ENCODE data around the gene ACKR3. TPM values are rescaled to one million over a fixed set of nuclear protein-coding genes. Genes with fewer than 3 reads are reported as not detected.

The ACKR3 gene
- total and polyA plus RNA-seq, 2 of the 4 experiments (the other 2 are of a cell fraction) = not detected

- Histone ChIP-seq H2AFZ (replicated peaks; ENCODE audit: low read length, poor library complexity) (no peak overlapping the region), H2BK15ac (ENCODE audit: low read depth, low read length) (no peak overlapping the region), H4K8ac (ENCODE audit: low read depth in 2 of 2, low read length in 2 of 2) (no peak overlapping the region), H3K27ac (ENCODE audit: insufficient read depth, low read length) (no peak overlapping the region), H3K23ac (ENCODE audit: low read depth, low read length) (no peak overlapping the region), H4K5ac (ENCODE audit: low read depth, low read length) (no peak overlapping the region), H3K27me3 (ENCODE audit: control insufficient read depth, insufficient read depth, low read length) (peaks cover 16% of the 10 kb centered on the region), H3K4ac (ENCODE audit: low read depth, low read length) (no peak overlapping the region), H3K9me3 (ENCODE audit: control insufficient read depth, insufficient read depth, low read length) (no peaks in the 10 kb centered on the region; the same call in 1 of the 2 replicates), H3K9ac (ENCODE audit: low read depth, low read length) (no peak overlapping the region), H3K14ac (replicated peaks; ENCODE audit: low read depth, low read length) (no peak overlapping the region), H4K20me1 (ENCODE audit: insufficient read depth, low read length) (no peaks in the 10 kb centered on the region), H2BK5ac (ENCODE audit: low read depth, low read length, poor library complexity, severe bottlenecking) (no peak overlapping the region), H3K4me1 (ENCODE audit: control insufficient read depth, insufficient read depth, low read length) (no peaks in the 10 kb centered on the region), H2BK20ac (ENCODE audit: low read depth, low read length) (no peak overlapping the region), H3K36me3 (ENCODE audit: control insufficient read depth, insufficient read depth, low read length) (no peaks in the 10 kb centered on the region), H2AK5ac (ENCODE audit: low read depth, low read length) (no peak overlapping the region), H3K18ac (ENCODE audit: low read depth, low read length) (no peak overlapping the region), H3K4me3 (ENCODE audit: insufficient read depth, low read depth, low read length) (no peak overlapping the region), H3K9me1 (ENCODE audit: insufficient read depth, low read length) (no peaks in the 10 kb centered on the region), H3K79me1 (ENCODE audit: low read depth in 1 of 2, low read length in 2 of 2) (no peaks in the 10 kb centered on the region), H2AK9ac (replicated peaks; ENCODE audit: low read depth, low read length, poor library complexity) (no peak overlapping the region), H3K4me2 (ENCODE audit: low read depth, low read length) (no peak overlapping the region), H3K56ac (ENCODE audit: extremely low read depth, insufficient read depth, low read length) (no peak overlapping the region), H2BK120ac (ENCODE audit: low read depth, low read length) (no peak overlapping the region), H4K91ac (ENCODE audit: insufficient read depth, low read depth, low read length) (no peak overlapping the region)
- DNase-seq (peak; percentile 13), ATAC-seq (ENCODE audit: low read depth) (no peak)
- dilution Hi-C loops (cut with HindIII; ENCODE audit: low sequenced_read_pairs, unreplicated experiment) = no loop called here
- POLR2A ChIA-PET (ENCODE audit: unreplicated experiment) = no interaction called here
- TF ChIP-seq, protein P1, sequence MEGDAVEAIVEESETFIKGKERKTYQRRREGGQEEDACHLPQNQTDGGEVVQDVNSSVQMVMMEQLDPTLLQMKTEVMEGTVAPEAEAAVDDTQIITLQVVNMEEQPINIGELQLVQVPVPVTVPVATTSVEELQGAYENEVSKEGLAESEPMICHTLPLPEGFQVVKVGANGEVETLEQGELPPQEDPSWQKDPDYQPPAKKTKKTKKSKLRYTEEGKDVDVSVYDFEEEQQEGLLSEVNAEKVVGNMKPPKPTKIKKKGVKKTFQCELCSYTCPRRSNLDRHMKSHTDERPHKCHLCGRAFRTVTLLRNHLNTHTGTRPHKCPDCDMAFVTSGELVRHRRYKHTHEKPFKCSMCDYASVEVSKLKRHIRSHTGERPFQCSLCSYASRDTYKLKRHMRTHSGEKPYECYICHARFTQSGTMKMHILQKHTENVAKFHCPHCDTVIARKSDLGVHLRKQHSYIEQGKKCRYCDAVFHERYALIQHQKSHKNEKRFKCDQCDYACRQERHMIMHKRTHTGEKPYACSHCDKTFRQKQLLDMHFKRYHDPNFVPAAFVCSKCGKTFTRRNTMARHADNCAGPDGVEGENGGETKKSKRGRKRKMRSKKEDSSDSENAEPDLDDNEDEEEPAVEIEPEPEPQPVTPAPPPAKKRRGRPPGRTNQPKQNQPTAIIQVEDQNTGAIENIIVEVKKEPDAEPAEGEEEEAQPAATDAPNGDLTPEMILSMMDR (conservative IDR thresholded peaks at IDR 0.05; ENCODE audit: low read depth, low read length) = peak; percentile 30; the same call in 1 of the 2 replicates
- TF ChIP-seq RAD21 (IDR thresholded peaks at IDR 0.05; ENCODE audit: low read length) (peak; percentile 39), CHD1 (IDR thresholded peaks at IDR 0.05; ENCODE audit: low read depth, low read length) (no peak), USF2 (IDR thresholded peaks at IDR 0.05; ENCODE audit: low read depth, low read length) (no peak), SMC3 (IDR thresholded peaks at IDR 0.05; ENCODE audit: low read depth, low read length) (no peak)
- 76% methylated on average over 3 of the region's 5 CpGs; no CpG with 5 or more reads in 1 of the 2 experiments for WGBS, 2 experiments (ENCODE audit: extremely low coverage in 2 of 2, insufficient read length in 1 of 2)
- CTCF ChIA-PET = no interaction called here
- intact Hi-C loops (cut with micrococcal nuclease) = no loop called here
- in situ Hi-C loops (cut with MboI; ENCODE audit: low sequenced_read_pairs) = no loop called here
- no TSS peak for BruUV-seq (replicated peaks)
Observed at GRCh38 chr2:236562434-236562833, 7.2 kb upstream of the ACKR3 start.
